Vagina (tissue), 2 donors: ENCODE results near the gene EIF4E.

ENCODE experiments used
- POLR2AphosphoS5 ChIP-seq, 2 donors: sonication (generic); formaldehyde crosslinking; IDR thresholded peaks; one replicate each; pipeline ENCODE4 v1.9.0; 2017; ENCODE audit warnings: antibody characterized with exemption in 2 of 2, mild to moderate bottlenecking in 2 of 2, low read depth in 1 of 2; ENCODE audit not compliant: insufficient read depth in 1 of 2
- TF ChIP-seq, protein P1 (sequence below), 3 experiments: fragments of 450-650 bp in 2 of 3; fragments of 200-600 bp in 1 of 3; sonication (generic) in 1 of 3; IDR thresholded peaks; one replicate each; pipeline ENCODE4 v1.5.1; 2017 to 2019; ENCODE audit warnings: antibody characterized with exemption in 3 of 3, mild to moderate bottlenecking in 2 of 3, moderate library complexity in 2 of 3

- TF ChIP-seq, protein P1, sequence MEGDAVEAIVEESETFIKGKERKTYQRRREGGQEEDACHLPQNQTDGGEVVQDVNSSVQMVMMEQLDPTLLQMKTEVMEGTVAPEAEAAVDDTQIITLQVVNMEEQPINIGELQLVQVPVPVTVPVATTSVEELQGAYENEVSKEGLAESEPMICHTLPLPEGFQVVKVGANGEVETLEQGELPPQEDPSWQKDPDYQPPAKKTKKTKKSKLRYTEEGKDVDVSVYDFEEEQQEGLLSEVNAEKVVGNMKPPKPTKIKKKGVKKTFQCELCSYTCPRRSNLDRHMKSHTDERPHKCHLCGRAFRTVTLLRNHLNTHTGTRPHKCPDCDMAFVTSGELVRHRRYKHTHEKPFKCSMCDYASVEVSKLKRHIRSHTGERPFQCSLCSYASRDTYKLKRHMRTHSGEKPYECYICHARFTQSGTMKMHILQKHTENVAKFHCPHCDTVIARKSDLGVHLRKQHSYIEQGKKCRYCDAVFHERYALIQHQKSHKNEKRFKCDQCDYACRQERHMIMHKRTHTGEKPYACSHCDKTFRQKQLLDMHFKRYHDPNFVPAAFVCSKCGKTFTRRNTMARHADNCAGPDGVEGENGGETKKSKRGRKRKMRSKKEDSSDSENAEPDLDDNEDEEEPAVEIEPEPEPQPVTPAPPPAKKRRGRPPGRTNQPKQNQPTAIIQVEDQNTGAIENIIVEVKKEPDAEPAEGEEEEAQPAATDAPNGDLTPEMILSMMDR (IDR thresholded peaks at IDR 0.05): no peak
- TF ChIP-seq POLR2AphosphoS5 (IDR thresholded peaks at IDR 0.05; ENCODE audit: insufficient read depth in 1 of 2, low read depth in 1 of 2): no peak
These were observed 48.6 kb upstream of the EIF4E start for GRCh38 chr4:98977557-98977956.
